GM18520 (cell line): ENCODE results near the gene ZNF544.

Experiments
- ATAC-seq: cut with Tn5 transposase; IDR thresholded peaks from one replicate; pipeline ENCODE4 v1.9.1; 2021; ENCODE audit not compliant: unreplicated experiment

ZNF544 gene

GRCh38 chr19:58228585-58229254, at the start of gene ZNF544:
ZNF544 (plus strand) TSS chr19:58228914; CDS start chr19:58244024, 15,110 bp downstream.
- peak; percentile 84 for ATAC-seq

GRCh38 chr19:58181902-58182576, 46.7 kb upstream of the ZNF544 start:
- no peak for ATAC-seq

- ATAC-seq = no peak
Measured at GRCh38 chr19:58182577-58182988, 46.1 kb upstream of the ZNF544 start.

GRCh38 chr19:58182989-58183816, 45.5 kb upstream of the ZNF544 start, which contains the start of gene ZNF274:
ZNF274 (plus strand) TSS chr19:58183061; CDS start chr19:58183966, 905 bp downstream.
- peak; percentile 90 for ATAC-seq

DNA sequence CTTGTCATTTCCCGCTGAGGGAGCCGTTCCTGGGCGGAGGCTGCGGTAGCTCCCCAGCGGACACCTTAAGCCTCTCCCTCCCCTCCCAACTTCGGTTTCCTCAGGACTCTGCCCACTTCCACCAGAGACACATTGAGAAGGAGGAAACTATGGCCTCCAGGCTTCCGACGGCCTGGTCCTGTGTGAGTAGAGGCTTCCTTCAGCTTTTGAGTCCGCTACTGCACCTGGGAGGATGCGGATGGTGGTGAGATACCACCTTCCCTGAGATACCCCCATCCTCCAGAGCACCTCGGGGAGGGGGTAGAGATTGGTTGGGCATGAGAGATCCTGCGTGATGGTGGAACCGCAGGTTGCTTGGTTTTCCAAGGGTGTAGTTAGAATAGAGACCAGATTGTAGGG, 44.9 kb upstream of the ZNF544 start:
- no peak for ATAC-seq

DNA sequence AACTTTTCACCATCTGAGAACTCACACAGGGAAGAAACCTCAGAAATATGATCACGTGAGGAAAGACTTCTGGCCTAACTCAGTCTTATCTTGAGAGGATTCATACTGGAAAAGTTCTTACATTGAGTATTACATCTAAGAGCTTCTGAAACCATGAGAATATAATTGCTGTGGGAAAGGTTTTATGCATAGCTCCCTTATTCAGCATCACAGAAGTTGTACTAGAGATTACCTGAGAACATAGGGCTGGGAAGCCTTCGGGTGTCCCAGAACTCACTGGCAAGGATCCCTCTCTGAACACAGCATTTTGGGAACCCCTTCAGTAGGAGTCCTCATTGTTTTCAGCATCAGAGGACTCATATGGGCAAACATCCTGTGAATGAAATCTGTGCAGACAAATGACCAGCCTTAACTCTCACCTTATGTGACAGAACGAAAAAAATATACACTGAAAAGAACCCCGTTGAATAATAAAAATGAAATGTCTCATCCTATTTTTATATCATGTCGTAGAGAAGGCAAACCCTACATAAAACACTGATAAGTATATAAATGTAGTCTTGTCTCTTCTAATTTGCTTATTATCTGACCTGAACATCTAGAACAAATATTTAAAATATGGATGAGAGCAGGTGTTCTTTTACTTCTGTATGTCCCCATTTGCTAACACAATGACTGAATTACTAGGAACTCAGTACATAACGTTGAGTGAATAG, 31.7 kb upstream of the ZNF544 start:
- no peak for ATAC-seq

DNA sequence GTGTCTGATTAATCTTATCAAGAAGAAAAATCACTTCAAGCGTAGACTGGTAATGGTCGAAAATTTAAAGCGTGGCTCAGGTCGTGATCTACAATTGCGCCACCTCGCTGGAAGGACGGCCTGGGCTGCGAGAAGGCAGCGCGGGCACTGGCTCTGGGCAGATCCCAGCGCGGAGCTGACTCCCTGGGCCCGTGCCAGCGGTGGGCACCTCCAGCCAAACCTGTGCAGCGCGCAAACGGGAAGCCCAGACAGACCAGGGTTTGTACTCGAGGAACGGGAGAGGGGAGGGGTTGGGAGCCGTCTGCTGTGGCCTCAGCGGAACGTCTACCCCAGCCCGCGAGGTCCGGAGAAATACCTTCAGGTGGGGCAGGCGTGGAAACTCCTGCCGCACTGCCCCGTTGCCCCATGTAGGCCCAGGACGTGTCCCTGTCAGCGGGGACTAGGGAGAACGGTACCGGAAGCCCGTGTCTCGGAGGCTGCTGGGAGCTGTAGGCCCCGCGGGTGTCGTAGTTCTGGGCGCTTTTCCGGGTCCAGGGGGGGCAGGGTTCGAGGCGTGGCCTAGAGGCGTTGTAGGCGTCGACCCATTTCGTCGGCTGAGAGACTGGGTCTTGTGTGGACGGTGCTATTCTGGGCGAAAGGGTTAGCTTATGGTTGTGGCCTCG, 24.8 kb upstream of the ZNF544 start:
- ATAC-seq = no peak

GRCh38 chr19:58204566-58204965, 24.1 kb upstream of the ZNF544 start:
- no peak for ATAC-seq

DNA sequence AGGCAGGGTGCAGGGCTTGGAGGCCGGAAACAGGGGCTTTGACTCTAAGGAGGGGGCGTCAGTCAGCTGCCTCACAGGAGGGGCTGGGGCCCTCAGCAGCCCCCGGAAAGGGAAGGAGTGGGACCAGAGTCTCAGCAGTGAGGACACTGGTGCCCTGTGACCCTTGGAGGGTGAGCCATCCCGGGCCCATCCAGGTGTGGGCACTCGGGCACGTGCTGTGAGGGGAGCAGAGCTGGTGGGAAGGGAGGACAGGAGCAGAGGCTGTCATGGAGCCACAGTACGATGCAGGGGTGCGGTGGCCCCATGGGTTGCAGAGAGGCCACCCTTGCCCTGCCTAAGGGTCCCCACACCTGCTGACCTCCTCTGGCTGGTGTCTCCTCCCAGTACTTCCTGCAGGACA, 19.1 kb upstream of the ZNF544 start:
- no peak for ATAC-seq

DNA sequence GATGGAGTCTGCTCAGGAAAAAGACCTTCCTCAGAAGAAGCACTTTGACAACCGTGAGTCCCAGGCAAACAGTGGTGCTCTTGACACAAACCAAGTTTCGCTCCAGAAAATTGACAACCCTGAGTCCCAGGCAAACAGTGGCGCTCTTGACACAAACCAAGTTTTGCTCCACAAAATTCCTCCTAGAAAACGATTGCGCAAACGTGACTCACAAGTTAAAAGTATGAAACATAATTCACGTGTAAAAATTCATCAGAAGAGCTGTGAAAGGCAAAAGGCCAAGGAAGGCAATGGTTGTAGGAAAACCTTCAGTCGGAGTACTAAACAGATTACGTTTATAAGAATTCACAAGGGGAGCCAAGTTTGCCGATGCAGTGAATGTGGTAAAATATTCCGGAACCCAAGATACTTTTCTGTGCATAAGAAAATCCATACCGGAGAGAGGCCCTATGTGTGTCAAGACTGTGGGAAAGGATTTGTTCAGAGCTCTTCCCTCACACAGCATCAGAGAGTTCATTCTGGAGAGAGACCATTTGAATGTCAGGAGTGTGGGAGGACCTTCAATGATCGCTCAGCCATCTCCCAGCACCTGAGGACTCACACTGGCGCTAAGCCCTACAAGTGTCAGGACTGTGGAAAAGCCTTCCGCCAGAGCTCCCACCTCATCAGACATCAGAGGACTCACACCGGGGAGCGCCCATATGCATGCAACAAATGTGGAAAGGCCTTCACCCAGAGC, 16.2 kb upstream of the ZNF544 start:
- no peak for ATAC-seq

GRCh38 chr19:58213075-58213369, 15.7 kb upstream of the ZNF544 start:
- no peak for ATAC-seq

DNA sequence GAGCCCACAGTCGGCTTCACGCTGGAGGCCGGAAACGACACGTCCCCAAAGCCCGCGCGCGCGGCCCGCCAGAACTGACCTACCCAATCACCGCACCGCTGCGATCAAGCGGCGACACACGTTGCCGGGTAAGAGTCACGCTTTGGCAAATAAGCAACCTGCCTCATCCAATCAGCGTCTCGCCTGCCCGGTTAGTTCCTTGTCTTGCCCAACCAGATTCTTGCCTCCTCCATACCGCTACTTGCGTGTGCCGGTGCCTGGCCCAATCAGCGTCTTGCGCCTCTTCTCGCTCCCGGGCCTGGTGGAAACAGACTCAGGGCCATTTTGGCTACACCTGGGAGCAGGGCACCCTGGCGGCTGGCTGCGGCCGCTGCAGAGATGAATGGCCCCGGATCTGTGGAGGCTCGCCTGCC, 11.6 kb upstream of the ZNF544 start:
- ATAC-seq = no peak

- ATAC-seq = no peak
Measured at GRCh38 chr19:58217607-58218391, 10.9 kb upstream of the ZNF544 start.

DNA sequence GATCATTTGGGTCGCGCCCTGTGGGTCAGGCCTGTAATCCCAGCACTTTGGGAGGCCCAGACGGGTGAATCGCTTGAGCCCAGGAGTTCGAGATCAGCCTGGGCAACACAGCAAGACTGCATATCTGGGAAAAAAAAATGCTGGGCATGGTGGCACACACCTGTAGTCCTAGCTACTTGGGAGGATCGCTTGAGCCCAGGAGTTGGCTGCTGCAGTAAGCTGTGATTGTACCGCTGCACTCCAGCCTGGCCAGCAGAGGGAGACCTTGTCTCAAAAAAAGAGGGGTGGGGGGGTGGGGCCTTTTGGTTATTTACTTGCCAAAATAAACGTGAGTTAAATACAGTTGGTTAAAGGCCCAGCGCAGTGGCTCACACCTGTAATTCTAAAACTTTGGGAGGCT, 9.8 kb upstream of the ZNF544 start:
- ATAC-seq = no peak

DNA sequence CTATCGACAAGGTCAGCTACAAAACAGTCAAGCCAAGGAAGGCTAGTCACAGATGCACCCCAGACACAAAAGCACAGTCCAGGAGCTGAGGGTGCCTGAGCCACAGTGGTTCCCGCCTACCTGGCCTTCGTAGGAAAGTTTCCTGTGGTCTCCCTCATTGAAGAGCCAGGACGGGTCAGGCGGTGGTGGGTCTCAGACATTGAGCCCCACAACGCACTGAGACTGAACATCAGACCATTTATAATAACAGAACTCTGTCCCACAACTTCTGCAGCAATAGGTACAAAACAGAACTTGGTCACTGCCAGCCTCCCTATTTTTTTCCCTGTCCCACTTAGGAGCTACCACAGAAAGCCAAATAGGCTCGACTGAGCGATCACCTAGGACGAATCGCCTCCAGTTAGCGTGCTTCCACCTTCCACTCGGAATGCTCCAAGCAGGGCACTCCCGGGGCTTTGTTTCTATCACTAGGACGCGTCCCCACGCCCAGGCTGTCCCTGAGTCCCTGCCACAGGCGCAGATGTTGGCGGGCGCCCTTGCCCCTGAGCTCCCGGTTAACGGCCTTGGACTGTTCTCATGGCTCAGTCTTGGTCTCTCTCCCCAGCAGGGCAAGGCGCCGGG, 640 bp upstream of the ZNF544 start:
- no peak for ATAC-seq

- no peak for ATAC-seq
Measured at GRCh38 chr19:58229255-58229639, 533 bp downstream of the ZNF544 start.

DNA sequence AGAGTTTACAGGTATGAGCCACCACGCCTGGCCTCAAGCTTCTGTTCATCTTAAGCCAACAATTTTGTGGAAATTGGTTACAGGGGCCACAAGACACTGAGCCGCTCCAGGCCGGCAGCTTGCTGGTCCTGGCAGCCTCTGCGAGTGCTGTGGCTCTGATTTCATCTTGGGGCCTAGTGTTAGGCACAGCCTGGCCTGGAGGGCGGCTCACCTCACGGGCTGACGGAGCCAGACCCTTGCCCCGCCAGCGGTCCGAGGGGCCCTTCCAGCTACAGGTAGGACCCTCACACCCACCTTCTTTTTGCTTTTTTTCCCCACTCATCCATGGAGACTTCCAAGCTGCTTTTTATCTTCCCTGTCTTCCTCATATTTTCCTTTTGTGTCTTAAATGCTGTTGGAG, 8.6 kb downstream of the ZNF544 start:
- ATAC-seq = no peak

DNA sequence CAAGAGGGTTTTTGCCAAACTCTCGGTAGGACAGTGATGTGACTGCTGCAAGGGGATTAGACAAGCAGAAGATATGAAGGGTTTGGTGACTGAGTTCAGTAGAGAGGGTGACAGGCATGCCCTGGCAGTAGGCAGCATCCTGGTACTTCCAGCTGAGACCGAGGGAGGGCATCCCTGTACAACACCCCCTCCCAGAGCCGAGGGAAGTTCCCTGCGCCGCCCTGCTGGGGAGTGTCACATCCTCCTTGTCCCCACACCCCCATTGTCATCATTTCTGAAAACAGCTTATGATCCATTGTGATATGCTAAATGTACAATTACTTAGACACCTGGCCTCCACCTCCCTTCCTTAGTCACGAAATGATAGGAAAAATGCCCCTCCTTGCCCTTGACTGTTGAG, 14.6 kb downstream of the ZNF544 start:
- no peak for ATAC-seq

- ATAC-seq = no peak
Measured at GRCh38 chr19:58248886-58249285, 20.2 kb downstream of the ZNF544 start.
